DMS 273 (cell line): ENCODE data around the gene TNRC18.
A peak's percentile ranks its signal among the peaks of the same experiment; 100 is the strongest.

Experiments
- DNase-seq: peaks from one replicate; lab custom pipeline; 2025; ENCODE audit not compliant: unreplicated experiment; lab: John Stamatoyannopoulos, UW

Gene TNRC18

DNA sequence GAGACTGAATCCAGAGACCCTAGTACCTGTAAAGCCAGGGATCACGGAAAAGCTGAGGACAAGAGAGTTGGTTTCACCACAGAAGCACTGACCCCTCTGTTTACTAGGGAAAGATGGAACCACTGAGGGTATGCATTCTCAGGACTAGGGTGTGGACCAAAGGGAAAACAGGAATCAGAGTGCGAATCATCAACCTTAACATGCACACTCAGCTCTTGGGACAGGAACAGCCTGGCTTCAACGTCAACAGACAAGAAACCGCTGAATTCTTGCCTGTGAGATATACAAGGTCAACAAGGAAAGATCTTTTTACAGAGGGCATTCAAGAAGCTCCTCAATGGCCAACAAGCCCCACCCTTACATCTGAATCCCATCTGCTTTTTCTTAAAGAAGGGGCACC is 14.9 kb downstream of the TNRC18 start:
- no peak for DNase-seq

DNA sequence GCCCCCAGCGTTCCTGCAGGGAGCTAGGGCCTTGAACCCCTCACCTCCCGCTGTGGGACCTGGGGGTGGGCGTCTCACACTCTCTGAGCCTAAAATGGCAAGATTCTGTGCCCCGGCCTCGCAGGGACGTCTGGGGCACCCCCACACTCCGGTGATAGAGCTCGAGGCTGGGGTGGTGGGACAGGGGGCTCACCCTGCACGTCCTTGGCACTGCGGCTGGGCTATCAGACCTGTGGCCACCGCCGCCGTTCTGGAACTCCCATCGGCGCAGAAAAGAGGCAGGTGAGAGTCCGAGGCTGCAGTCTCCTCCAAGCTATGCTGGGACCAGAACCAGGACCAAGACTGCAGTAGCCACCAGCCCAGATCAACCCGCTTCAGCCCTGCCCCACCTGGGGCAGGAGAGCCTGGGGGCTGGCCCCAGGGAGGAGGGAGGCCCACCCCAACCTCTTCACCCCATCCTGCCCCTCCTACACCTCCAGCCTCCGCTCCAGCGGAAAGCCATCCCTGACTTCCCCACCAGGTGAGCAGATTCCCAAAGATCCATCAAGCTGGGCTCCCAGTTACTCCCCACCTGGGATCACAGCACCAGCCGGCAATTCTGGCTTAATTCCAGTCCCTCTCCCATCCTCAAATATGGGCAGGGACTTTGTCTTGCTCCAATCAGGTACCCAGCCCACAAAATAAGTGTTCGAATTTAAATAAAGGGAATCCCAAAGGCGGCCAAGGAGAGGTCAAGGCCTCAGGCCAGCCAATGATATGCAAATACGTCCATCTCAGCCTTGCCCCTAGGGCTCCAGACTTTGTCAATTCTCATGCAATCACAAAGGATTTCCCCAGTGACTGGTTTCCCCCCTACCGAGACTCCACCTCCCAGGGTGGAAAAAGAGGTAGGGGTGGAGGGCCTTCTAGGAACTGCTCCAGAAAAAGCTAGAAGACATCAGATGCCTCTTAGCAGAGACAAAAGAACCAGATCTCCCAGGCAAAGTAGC is 16.4 kb downstream of the TNRC18 start:
- DNase-seq, result peak; percentile 51

DNA sequence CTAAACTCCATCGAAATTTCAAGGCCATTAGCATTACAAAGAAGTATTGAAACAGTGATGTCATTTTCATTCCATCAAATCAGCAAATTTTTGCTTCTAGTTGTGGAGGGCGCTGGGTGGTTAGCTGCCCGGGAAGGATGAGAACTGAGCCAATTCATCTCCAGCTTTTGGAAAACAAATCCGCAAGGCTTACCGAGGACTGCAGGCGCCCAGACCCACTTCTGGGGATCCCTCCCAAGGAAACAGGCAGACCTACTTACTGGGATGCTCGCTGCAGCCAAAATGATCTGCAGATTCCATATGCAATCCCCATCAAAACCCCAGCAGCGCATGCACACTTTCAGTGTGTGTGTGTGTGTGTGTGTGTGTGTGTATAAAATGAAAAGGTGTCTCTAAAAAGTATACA is 19.2 kb downstream of the TNRC18 start:
- DNase-seq, result no peak

DNA sequence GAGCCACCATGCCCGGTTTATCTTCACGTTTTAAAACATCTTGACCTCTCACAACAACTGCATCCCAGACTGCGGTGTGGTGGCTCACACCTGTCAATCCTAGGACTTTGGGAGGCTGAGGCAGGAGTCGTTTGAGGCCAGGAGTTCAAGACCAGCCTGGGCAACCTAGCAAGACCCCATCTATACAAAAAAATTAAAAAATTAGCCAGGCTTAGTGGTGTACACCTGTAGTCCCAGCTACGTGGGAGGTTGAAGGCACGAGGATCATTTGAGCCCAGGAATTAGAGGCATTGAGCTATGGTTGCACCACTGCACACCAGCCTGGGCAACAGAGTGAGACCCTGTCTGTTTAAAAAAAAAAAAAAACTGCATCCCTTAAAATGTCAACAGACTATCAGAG is 20.2 kb downstream of the TNRC18 start:
- no peak for DNase-seq

DNA sequence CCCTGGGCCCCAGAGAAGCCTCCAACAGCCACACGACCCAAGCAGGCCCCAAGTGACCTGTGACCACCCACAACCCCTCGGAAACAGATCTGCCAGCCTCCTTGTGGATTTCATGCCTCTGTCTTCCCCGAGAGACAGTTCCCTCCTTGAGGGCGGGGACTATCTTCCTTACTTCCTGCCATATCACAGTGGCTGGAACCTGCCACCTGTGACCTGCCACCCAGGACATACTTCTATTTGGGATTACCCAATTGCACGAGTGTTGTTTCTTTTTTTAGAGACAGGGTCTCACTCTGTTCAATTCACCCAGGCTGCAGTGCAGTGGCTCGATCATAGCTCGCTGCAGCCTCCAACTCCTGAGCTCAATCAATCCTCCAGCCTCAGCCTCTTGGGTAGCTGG is 25.9 kb downstream of the TNRC18 start:
- DNase-seq, result peak; percentile 44

DNA sequence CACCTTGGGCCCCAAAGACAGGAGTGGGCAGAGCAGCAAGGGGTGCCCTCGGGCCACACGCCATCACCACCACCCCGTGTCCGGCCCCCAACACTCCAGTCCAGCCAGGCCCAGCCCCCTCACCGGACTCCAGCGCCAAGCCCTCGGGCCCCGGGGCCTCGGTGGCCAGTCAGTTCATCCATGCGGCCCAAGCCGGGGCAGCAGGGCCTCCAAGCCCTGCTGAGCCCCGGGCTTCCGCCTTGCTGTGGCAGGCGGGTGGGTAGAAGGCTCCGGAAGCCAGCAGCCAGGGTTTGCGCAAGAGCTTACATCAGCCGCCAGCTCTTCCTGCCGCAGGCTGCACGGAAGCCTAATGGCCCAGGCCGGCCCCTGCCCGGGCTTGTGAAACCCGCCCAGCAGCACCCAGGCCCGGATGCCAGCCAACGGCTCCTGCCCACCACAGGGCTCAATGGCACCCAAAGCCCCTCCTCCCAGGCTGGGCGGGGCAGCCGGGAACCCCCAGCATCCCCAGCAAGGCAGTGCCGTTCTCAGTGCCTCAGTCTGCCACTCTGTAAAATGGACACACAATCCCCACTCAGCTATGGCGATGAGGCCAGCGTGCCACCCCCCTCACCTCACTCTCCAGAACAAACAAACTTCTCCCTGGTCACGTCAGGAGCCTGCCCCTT is 26.5 kb downstream of the TNRC18 start:
- peak; percentile 82 for DNase-seq

DNA sequence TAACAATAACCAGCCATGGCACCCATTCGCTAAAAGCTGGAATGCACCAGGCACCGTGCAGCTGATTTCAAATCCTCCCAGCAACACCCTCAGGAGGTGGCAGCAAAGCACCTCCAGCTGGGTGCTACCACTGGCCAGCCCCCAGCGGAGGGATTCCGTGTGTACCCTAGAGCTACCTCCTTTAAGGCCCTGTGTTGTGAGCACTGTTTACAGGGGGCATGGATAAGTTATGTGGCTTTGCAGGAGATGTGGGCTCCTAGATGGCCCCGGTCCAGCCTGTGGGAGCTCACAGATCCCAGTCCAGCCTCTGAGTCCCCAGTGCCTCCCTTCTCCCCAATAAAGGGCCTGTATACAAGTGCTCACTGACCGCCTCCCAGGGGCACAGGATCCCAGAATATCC is 27.1 kb downstream of the TNRC18 start:
- peak; percentile 51 for DNase-seq

DNA sequence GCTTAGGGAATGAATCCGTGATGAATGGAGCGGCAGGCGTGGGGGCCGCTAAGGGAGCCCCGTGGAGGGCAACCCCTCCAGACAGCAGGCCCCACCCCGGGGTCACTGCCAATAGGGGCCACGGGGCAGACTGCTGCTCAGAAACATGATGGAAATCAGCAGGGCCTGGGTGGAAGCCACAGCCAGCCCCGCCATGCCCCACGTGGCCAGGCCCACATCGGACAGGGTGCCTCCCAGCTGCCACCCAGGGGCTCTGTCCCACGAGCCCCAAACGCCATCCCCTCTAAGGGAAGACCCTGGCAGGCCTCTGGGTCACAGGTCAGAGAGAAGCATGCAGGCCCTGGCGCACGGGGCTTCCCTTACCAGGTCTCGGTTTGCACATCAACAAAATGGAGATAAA is 28.4 kb downstream of the TNRC18 start:
- DNase-seq, result no peak

DNA sequence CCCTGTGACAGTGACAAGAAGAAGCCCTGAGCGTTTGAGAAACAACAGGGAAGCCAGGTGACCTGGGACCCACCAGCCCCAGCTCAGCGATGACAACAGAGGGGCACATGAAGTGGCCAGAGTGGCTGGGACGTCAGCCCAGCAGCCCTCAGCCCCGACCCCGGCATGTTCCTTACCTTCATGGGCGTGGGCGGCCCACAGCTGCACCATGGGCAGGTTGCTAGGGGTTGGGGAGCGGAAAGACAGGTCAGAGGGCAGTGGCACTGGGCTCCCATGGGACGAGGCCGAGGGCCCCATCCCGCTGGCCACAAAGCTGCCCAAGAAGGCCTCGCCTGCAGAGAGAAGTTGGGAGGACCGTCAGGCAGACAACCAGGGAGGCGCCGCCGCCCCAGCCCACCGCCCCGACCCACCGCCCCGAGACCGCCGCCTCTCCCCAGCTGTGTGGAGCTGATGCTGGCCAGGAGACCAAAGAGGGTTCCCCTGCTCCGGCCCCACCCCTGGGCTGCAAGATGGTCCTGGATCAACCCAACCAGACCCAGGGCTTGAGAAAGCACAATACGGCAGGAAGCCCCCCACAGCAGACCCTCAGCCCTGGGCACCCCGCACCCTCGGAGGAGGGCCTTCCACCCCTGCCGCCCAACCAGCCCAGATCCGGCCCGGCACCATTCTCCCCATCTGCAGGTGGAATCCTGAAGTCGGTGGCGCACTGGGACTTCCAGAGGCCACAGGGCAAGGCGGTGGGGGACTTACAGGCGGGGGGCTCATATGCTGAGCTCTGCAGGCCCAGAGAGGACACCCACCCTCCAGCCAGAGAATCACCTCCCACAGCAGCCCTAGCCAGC is 29.1 kb downstream of the TNRC18 start:
- no peak for DNase-seq

DNA sequence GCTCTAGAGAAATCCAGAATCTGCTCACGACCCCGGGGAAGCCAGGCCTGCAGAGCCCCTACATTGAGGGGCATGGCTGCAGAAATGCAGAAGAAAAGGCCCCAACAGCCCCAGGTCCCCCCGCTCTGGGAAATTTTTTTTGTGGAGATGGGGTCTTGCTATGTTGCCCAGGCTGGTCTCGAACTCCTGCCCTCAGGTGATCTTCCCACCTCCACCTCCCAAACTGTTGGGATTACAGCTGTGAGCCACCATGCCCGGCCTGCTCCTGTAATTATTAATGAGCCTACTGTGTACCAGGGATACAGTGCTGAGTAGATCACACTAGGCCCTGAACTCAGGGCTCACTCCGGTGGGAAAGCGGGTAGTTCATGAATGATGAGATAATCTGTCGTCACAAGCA is 29.9 kb downstream of the TNRC18 start:
- no peak for DNase-seq

DNA sequence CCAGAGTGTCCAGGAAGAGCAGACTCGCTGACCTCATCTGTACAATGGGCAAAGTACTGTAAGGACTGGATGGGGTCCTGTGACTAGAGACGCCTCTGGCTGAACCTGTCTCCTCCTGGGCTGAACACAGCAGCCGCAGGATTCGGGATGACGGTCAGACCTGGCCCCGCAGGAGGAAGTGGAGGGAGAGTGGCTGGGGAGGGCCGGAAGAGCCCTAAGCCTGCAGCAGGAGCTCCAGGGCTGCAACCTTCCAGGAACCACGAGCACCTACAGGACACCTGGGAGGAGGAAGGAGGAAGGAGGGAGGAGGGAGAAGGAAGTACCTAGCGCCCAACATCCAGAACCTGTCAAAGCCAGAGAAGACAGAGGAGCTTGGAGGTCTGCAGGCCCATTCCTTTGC is 30.3 kb downstream of the TNRC18 start:
- DNase-seq, result no peak

DNA sequence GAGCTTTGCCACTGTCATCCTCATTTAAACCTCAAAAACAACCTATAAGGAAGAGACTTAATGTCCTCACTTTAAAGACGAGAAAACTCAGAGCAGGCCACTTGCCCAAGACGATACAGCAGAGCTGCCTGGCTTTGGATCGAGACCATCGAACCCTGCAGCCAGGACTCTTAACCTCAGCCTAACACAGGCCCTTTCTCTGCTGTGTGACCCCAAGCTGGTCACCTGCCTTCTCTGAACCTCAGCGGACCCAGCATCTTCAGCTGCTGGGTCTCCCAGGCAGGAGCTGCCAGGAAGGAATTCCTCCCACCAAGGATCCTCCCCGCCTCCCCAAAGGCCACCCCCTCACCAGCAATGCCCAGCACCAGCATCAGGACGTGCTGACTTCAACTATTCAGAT is 32.7 kb downstream of the TNRC18 start:
- DNase-seq, result no peak

DNA sequence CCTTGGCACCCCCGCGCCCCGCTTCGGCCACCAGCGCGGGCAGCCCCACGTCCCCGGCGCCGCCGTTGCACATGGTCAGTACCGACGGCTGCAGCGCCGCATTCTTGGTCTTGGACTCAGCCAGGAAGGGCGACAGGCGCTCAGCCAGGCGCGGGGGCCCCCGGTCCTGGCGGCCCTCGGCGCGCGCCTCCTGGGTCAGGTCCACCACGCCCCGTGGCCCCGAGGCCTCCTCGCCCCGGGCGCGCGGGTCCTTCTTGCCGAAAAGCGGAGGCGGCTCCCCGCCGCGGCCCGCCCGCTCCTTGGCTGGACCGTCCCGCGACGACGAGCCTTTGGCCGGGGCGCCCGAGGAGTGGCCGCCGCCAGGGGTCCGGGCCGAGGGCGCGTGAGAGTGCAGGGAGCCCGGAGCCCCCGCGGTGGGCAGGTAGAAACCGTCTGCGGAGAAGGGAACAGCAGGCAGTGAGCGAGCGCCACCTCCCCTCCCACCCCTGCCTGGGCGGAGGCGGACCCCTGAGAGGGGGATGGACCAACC is 34.7 kb downstream of the TNRC18 start:
- DNase-seq, result no peak

DNA sequence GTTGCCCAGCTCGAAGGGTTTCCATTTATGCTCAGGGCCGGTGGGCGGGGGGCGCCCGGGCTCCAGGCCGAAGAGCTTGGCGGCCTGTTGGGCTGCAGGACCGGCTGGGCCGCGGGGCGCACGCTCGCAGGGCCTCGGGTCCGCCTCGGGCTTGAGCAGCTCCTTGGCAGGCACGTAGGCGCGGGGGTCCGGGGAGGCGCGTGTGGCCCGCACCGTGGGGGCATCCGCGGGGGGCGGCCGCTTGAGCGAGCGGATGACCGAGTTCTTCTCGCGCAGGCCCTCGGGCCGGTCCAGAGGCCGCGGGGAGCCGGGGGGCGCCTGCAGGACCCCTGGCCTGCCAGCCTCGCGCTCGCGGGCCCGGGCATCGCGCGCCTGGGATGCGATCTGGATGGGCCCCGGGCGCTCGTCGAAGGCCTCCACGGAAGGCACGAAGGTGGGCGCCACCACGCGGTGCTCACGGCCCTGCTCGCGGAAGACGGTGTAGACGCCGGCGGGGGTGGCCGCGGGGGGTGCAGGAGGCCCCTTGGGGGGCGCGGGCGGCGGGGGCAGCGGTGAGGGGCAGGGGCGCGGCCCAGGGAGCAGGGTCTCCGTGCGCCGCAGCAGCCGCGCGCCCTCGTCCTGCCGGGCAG is 35.2 kb downstream of the TNRC18 start:
- DNase-seq, result no peak

DNA sequence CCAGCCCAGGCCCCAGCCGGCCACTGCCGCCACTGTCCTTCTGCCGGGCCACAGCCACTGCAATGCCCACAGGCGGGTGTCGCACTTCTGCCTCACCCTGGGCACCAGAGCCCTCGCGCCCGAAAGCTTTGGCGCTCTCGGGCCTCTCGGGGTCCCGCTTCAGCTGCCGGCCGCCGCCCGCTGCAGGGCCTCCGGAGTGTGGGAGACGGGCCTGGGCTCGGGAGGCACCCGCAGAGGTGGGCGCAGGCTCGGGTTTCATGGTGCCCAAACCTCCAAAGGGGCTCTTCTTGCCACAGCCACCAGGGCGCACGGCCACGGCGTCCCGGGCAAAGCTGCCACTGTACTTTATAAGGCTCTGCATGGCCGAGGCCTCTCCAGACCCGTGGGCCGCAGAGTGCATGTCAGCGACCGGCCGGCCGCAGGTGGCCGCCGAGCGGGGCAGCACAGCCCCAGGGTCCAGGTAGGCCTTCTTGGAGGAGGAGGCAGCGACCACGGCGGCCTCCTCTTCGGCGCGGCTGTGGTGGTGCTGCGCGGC is 35.9 kb downstream of the TNRC18 start:
- DNase-seq, result no peak

DNA sequence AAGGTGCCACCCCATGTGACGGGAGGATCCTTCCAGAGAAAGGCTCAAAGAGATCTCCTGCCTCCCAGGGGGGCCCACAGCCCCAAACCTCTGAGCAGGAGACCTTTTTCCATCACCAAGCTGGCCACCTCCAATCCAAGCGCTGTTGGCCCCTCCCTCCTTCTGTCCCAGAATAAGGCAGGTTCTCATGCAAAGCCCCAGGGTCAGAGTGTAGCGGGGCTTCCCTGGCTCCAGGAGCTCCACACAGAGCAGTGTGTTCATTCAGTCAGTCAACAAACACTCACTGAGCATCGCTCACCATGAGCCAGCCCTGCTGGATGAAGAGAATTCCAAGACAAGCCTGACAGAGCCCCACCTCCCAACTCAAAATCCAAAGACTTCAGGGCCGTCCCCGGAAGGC is 39.0 kb downstream of the TNRC18 start:
- no peak for DNase-seq

DNA sequence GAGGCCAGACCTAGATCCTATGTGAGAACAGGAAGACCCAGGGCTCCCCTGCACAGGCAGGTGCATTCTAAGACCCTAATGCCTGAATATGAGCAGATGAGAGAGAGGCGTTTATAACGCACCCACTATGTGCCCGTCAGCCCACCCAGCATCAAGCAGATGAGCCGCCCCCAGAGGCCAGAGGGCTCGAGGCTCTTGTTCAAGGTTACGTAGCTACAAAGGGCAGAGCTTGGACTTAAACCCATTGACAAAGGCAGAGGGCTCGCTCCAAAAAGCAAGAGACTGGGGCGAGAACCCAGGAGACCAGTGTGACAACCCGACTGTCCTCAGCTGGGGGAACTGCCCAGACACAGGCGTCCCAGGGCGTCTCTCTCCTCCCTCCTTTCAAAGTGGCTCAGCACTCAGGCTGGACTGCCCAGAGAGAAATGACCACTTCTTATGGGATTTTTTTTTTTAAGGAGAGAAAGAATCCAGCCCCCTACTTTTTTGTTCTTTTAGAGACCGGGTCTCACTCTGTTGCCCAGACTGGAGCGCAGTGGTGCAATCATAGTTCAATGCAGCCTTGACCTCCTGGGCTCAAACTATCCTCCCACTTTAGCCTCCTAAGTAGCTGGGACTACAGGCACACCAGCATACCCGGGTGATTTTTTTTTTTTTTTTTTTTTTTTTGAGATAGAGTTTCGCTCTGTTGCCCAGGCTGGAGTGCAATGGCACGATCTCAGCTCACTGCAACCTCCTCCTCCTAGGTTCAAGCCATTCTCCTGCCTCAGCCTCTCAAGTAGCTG is 40.1 kb downstream of the TNRC18 start:
- no peak for DNase-seq

DNA sequence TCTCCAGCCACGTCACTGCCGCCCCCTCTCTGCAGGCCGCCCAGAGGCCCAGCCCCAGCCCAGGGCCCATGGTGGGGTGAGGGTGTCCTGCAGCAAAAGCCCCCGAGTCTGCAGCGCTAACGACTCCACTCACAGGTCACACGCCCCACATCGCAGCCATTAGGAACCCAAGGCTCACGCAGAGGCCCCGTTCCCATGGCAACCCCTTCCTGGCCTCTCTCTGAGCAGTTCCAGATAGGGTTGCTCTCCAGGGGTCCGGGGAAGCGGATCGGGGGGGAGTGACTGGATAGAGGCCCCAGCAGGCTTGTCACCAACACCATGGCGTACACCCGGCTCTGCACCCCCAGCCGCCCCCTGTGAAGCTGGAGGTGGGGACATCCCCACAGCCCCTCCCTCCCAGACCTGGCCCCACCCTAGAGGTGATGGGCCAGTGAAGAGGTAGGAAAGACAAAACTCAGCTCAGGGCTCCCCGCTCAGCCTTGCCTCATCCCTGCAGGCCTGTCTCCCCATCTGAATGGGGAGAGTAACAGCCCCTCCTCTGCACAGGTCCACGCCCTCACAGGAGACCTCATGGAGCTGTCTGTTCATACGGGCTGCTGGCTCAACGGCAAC is 41.2 kb downstream of the TNRC18 start:
- peak; percentile 47 for DNase-seq

DNA sequence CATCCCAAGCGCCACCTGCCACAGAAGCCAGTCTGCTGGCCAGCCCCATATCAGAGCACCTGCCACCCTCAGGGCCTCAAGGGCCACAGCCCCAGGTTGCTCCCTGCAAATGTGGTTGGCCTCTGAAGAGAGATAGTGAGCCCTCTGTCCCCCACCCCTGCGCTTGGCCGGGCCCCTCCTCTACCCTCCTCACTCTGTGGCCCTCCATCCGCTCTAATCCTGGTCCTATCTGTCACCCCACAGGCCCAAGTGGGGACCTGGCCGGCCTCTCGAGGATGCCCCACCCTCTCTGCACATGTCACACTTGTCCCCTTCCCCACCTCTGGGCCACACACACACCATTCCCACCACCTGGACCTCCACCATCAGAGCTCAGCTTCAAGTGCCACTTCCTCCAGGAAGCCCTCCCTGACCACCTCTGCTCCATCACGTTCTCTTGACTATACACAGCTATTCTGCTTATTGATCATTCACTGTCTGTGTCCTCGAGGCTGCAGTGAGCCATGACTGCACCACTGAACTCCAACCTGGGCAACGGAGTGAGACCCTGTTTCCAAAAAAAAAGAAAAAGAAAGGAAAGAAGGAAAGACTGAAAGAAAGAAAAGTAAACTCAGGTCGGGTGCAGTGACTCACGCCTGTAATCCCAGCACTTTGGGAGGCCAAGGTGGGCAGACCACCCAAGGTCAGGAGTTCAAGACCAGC is 42.4 kb downstream of the TNRC18 start:
- no peak for DNase-seq
